ENCODE data around the gene ZNF296. TPM values are rescaled to one million over a fixed set of nuclear protein-coding genes. Genes with fewer than 3 reads are reported as not detected.
A peak's percentile ranks its signal among the peaks of the same experiment; 100 is the strongest.

Gene ZNF296
- total and polyA plus RNA-seq, 4 experiments from 2014 or later, result 0.98 to 3.2 (median 1.8) TPM

DNA sequence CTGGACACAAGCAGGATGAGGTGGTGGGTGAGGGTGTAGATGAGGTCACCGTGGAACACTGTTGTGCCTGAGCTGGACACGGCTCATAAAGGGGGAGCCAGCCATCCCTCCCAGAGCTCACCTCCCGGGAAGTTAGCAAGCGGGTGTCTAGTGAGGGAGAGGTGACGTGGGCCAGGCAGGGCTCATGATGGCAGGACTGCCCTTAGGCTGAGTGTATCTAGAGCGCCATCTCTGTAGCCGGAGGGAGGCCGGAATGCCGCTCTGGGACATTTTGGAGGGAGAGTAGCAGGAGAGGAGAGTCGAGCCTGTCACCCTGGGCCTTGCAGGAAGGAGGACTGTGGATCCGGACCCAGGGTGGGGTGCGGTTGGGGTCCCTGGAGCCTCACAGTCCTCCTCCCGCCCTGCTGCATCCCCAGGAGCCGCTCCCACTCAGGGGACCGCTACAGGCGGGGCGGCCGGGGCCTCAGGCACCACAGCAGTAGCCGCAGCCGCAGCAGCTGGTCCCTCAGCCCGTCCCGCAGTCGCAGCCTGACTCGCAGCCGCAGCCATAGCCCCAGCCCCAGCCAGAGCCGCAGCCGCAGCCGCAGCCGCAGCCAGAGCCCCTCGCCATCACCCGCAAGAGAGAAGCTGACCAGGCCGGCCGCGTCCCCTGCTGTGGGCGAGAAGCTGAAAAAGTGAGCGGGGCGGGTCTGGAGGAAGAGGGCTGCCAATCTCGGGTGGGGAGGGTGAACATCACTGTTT, 9.2 kb downstream of the ZNF296 start:
- ChIA-PET CTCF (ENCODE audit: partially characterized antibody) (no interaction called here), POLR2A (ENCODE audit: partially characterized antibody) (no interaction called here)
- Mint-ChIP-seq H3K9me3 (no peaks in the 10 kb centered on the region), H3K27me3 (no peaks in the 10 kb centered on the region), H3K27ac (peak overlapping the region in 4 of 7 donors; percentile 55 to 73 (median 58)), H3K4me1 (no peaks in the 10 kb centered on the region), H3K4me3 (no peak overlapping the region), H3K36me3 (peaks cover 19 to 46% of the 10 kb centered on the region in 2 donors)
- intact Hi-C loops (cut with micrococcal nuclease), result no loop called here
- Histone ChIP-seq H3K9me3 (ENCODE audit: control insufficient read depth in 1 of 2, low read length in 2 of 2) (no peaks in the 10 kb centered on the region), H3K27me3 (ENCODE audit: insufficient read depth, low read length) (no peaks in the 10 kb centered on the region), H3K36me3 (ENCODE audit: insufficient read depth, low read length) (peaks cover 38% of the 10 kb centered on the region), H3K4me1 (ENCODE audit: insufficient read depth, low read length) (no peaks in the 10 kb centered on the region), H3K4me3 (ENCODE audit: low read length in 2 of 2) (no peak overlapping the region), H3K27ac (ENCODE audit: low read depth, low read length) (no peak overlapping the region)
- no peak for DNase-seq

GRCh38 chr19:45063851-45064801, 12.2 kb downstream of the ZNF296 start:
- no peak overlapping the region for H3K27ac Mint-ChIP-seq
- POLR2A ChIA-PET (ENCODE audit: partially characterized antibody), result interaction anchor here (1.2 kb wide), 1 partner anchor 28 kb away, joined by 3 read pairs; no protein-coding TSS in a partner anchor
- CTCF ChIA-PET (ENCODE audit: partially characterized antibody), result no interaction called here
- Histone ChIP-seq H3K4me1 (ENCODE audit: insufficient read depth, low read length) (no peaks in the 10 kb centered on the region), H3K36me3 (ENCODE audit: insufficient read depth, low read length) (peaks cover 47% of the 10 kb centered on the region), H3K27me3 (ENCODE audit: insufficient read depth, low read length) (no peaks in the 10 kb centered on the region), H3K9me3 (ENCODE audit: control insufficient read depth in 1 of 2, low read length in 2 of 2) (no peaks in the 10 kb centered on the region), H3K27ac (ENCODE audit: low read depth, low read length) (no peak overlapping the region), H3K4me3 (ENCODE audit: low read length in 2 of 2) (no peak overlapping the region)
- DNase-seq, result no peak
- H3K4me3 Mint-ChIP-seq, result no peak overlapping the region
- H3K9me3 Mint-ChIP-seq, result no peaks in the 10 kb centered on the region
- intact Hi-C loops (cut with micrococcal nuclease), result no loop called here
- H3K4me1 Mint-ChIP-seq, result peaks cover 0 to 6% (median 3%) of the 10 kb centered on the region in 4 donors
- H3K27me3 Mint-ChIP-seq, result no peaks in the 10 kb centered on the region
- H3K36me3 Mint-ChIP-seq, result peaks cover 17 to 48% of the 10 kb centered on the region in 2 donors

- Histone ChIP-seq H3K4me3 (ENCODE audit: low read length in 2 of 2) (no peak overlapping the region), H3K9me3 (ENCODE audit: control insufficient read depth in 1 of 2, low read length in 2 of 2) (no peaks in the 10 kb centered on the region), H3K27me3 (ENCODE audit: insufficient read depth, low read length) (no peaks in the 10 kb centered on the region), H3K27ac (ENCODE audit: low read depth, low read length) (no peak overlapping the region), H3K4me1 (ENCODE audit: insufficient read depth, low read length) (no peaks in the 10 kb centered on the region), H3K36me3 (ENCODE audit: insufficient read depth, low read length) (peaks cover 50% of the 10 kb centered on the region)
- Mint-ChIP-seq H3K9me3 (no peaks in the 10 kb centered on the region), H3K27ac (no peak overlapping the region), H3K27me3 (no peaks in the 10 kb centered on the region), H3K4me3 (no peak overlapping the region), H3K36me3 (peaks cover 28 to 59% of the 10 kb centered on the region in 2 donors), H3K4me1 (peaks cover 0 to 6% (median 4%) of the 10 kb centered on the region in 4 donors)
- ChIA-PET CTCF (ENCODE audit: partially characterized antibody) (interaction anchor here (0.6 to 1.5 kb wide), 2 partner anchors 31 to 38 kb away, joined by 3 to 5 read pairs; no protein-coding TSS in a partner anchor), POLR2A (ENCODE audit: partially characterized antibody) (interaction anchor here (0.9 to 1.9 kb wide), 2 partner anchors 11 to 17 kb away, joined by 3 to 4 read pairs; partner anchors contain the start of gene GEMIN7)
- intact Hi-C loops (cut with micrococcal nuclease), result no loop called here
- DNase-seq, result no peak
Observed at GRCh38 chr19:45061965-45062364, 14.3 kb downstream of the ZNF296 start.

- Mint-ChIP-seq H3K9me3 (peaks cover 0 to 2% (median 0%) of the 10 kb centered on the region in 8 donors), H3K36me3 (peaks cover 36 to 70% of the 10 kb centered on the region in 2 donors), H3K27me3 (no peaks in the 10 kb centered on the region), H3K4me1 (peaks cover 0 to 6% (median 4%) of the 10 kb centered on the region in 4 donors), H3K4me3 (no peak overlapping the region), H3K27ac (peak overlapping the region in 6 of 7 donors; percentile 57 to 87 (median 82))
- no peaks in the 10 kb centered on the region for H3K27me3 ChIP-seq (ENCODE audit: insufficient read depth, low read length)
- no peaks in the 10 kb centered on the region for H3K9me3 ChIP-seq (ENCODE audit: control insufficient read depth in 1 of 2, low read length in 2 of 2)
- no peak overlapping the region for H3K4me3 ChIP-seq (ENCODE audit: low read length in 2 of 2)
- no peaks in the 10 kb centered on the region for H3K4me1 ChIP-seq (ENCODE audit: insufficient read depth, low read length)
- DNase-seq, result peak; percentile 76 to 84 (median 81)
- POLR2A ChIA-PET (ENCODE audit: partially characterized antibody), result interaction anchor here (0.9 to 1.5 kb wide), 4 partner anchors 15 to 119 kb away, joined by 5 to 6 read pairs (median 6); partner anchors contain the start of genes BLOC1S3 and CLASRP
- intact Hi-C loops (cut with micrococcal nuclease), result loop anchor here (1.0 to 2.0 kb wide), 5 partner anchors 17 to 371 kb away; partner anchors contain the start of gene ZNF296
- CTCF ChIA-PET (ENCODE audit: partially characterized antibody), result interaction anchor here (0.6 to 2.3 kb wide), 25 partner anchors 9 to 521 kb away, joined by 3 to 13 read pairs (median 4); partner anchors contain the start of genes APOE, BLOC1S3, CLASRP and GEMIN7
- no peak overlapping the region for H3K27ac ChIP-seq (ENCODE audit: low read depth, low read length)
- H3K36me3 ChIP-seq (ENCODE audit: insufficient read depth, low read length), result peaks cover 63% of the 10 kb centered on the region
Observed at GRCh38 chr19:45059258-45059965, 16.9 kb downstream of the ZNF296 start.

DNA sequence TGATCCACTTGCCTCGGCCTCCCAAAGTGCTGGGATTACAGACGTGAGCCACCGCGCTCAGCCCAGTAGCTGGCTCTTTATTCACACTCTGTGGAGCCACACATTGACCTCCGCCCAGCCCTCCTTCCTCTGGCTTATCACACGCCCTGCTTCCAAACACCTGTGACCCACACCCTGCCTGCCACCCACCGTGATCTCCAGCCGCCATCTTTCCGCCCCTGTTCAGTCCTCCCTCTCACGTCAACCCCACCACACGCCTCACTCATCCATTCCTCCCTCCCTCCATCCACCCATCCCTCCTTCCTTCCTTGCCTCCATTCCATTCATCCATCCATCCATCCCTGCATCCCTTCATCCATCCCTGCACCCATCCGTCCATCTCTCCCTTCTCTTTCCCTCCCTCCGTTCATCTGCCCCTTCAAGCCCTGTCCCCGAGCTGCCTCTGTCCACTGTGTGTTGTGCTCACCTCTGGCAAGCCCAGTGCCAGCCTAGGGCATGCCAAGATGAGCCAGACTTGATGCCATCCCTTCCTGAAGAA, 17.6 kb downstream of the ZNF296 start:
- Mint-ChIP-seq H3K4me3 (no peak overlapping the region), H3K9me3 (peaks cover 0 to 2% (median 0%) of the 10 kb centered on the region in 8 donors), H3K27me3 (no peaks in the 10 kb centered on the region), H3K27ac (peak overlapping the region in 2 of 7 donors; percentile 82 to 93), H3K4me1 (peaks cover 0 to 6% (median 4%) of the 10 kb centered on the region in 4 donors), H3K36me3 (peaks cover 40 to 74% of the 10 kb centered on the region in 2 donors)
- POLR2A ChIA-PET (ENCODE audit: partially characterized antibody), result interaction anchor here (1.1 to 1.4 kb wide), 2 partner anchors 33 kb away, joined by 3 to 6 read pairs; no protein-coding TSS in a partner anchor
- Histone ChIP-seq H3K36me3 (ENCODE audit: insufficient read depth, low read length) (peaks cover 66% of the 10 kb centered on the region), H3K27me3 (ENCODE audit: insufficient read depth, low read length) (no peaks in the 10 kb centered on the region), H3K27ac (ENCODE audit: low read depth, low read length) (no peak overlapping the region), H3K4me3 (ENCODE audit: low read length in 2 of 2) (no peak overlapping the region), H3K9me3 (ENCODE audit: control insufficient read depth in 1 of 2, low read length in 2 of 2) (no peaks in the 10 kb centered on the region), H3K4me1 (ENCODE audit: insufficient read depth, low read length) (no peaks in the 10 kb centered on the region)
- CTCF ChIA-PET (ENCODE audit: partially characterized antibody), result interaction anchor here (1.1 to 2.2 kb wide), 11 partner anchors 10 to 152 kb away, joined by 3 to 10 read pairs (median 5); partner anchors contain the start of genes APOE, CLASRP and GEMIN7
- no peak for DNase-seq
- intact Hi-C loops (cut with micrococcal nuclease), result loop anchor here (1.0 to 2.0 kb wide), 5 partner anchors 18 to 370 kb away; partner anchors contain the start of gene ZNF296

- peaks cover 0 to 2% (median 0%) of the 10 kb centered on the region in 8 donors for H3K9me3 Mint-ChIP-seq
- H3K27me3 Mint-ChIP-seq, result no peaks in the 10 kb centered on the region
- intact Hi-C loops (cut with micrococcal nuclease), result no loop called here
- H3K4me3 Mint-ChIP-seq, result no peak overlapping the region
- peaks cover 0 to 6% (median 4%) of the 10 kb centered on the region in 4 donors for H3K4me1 Mint-ChIP-seq
- POLR2A ChIA-PET (ENCODE audit: partially characterized antibody), result interaction anchor here (0.5 to 1.1 kb wide), 4 partner anchors 18 to 323 kb away, joined by 3 to 4 read pairs (median 4); partner anchors contain the start of gene CLASRP
- H3K27ac Mint-ChIP-seq, result peak overlapping the region in 2 of 7 donors; percentile 23 to 30
- Histone ChIP-seq H3K9me3 (ENCODE audit: control insufficient read depth in 1 of 2, low read length in 2 of 2) (no peaks in the 10 kb centered on the region), H3K27ac (ENCODE audit: low read depth, low read length) (no peak overlapping the region), H3K27me3 (ENCODE audit: insufficient read depth, low read length) (no peaks in the 10 kb centered on the region), H3K4me3 (ENCODE audit: low read length in 2 of 2) (no peak overlapping the region), H3K36me3 (ENCODE audit: insufficient read depth, low read length) (peaks cover 70% of the 10 kb centered on the region), H3K4me1 (ENCODE audit: insufficient read depth, low read length) (no peaks in the 10 kb centered on the region)
- CTCF ChIA-PET (ENCODE audit: partially characterized antibody), result interaction anchor here (0.5 to 1.9 kb wide), 7 partner anchors 8 to 81 kb away, joined by 3 to 6 read pairs (median 3); no protein-coding TSS in a partner anchor
- no peak for DNase-seq
- H3K36me3 Mint-ChIP-seq, result peaks cover 40 to 80% of the 10 kb centered on the region in 2 donors
Observed at GRCh38 chr19:45057444-45057843, 18.8 kb downstream of the ZNF296 start.
